Right lobe of liver (tissue), 6 donors: ENCODE data around the gene SLC44A5. TPM values are rescaled to one million over a fixed set of nuclear protein-coding genes. Genes with fewer than 3 reads are reported as not detected.

ENCODE experiments used
- ATAC-seq, 4 donors: fragments of 200-7000 bp; cut with Tn5 transposase; one replicate each; pipeline ENCODE4 v1.9.1; 2020; ENCODE audit warnings: mild to moderate bottlenecking in 4 of 4, moderate library complexity in 4 of 4
- DNase-seq, 3 donors: peaks; one replicate each; pipeline ENCODE4 v3.0.0-alpha.2; 2020
- H3K27ac ChIP-seq, 3 donors: fragments of 200-600 bp; one replicate each; pipeline ENCODE4 v1.8.0; 2022
- H3K27me3 ChIP-seq, 2 donors: fragments of 200-600 bp; one replicate each; pipeline ENCODE4 v1.8.0; 2022
- H3K36me3 ChIP-seq, 4 donors: fragments of 200-600 bp; sonication (generic) in 1 of 4; one replicate each; pipeline versions ENCODE4 v1.5.1 to v1.8.0; 2017 to 2022; ENCODE audit warnings: control low read depth in 1 of 4
- H3K4me1 ChIP-seq, 4 donors: fragments of 200-600 bp; sonication (generic) in 1 of 4; one replicate each; pipeline versions ENCODE4 v1.5.1 to v1.8.0; 2017 to 2022; ENCODE audit warnings: control low read depth in 1 of 4
- H3K4me3 ChIP-seq, 3 donors: fragments of 200-600 bp; one replicate each; pipeline ENCODE4 v1.8.0; 2022
- H3K9me3 ChIP-seq, 4 donors: fragments of 200-600 bp; sonication (generic) in 1 of 4; one replicate each; pipeline versions ENCODE4 v1.5.1 to v1.8.0; 2017 to 2022; ENCODE audit warnings: control low read depth in 1 of 4
- CTCF ChIP-seq, 4 donors: fragments of 200-600 bp in 3 of 4; fragments of 450-650 bp in 1 of 4; IDR thresholded peaks; one replicate each; pipeline versions ENCODE4 v1.5.1 to v1.8.0; 2016 to 2022; ENCODE audit warnings: antibody characterized with exemption in 4 of 4, mild to moderate bottlenecking in 2 of 4
- POLR2A ChIP-seq: fragments of 450-650 bp; IDR thresholded peaks from one replicate; pipeline ENCODE4 v1.6.1; 2017; ENCODE audit warnings: antibody characterized with exemption, mild to moderate bottlenecking
- WGBS: methylation state at CpG from one replicate; pipeline ENCODE4 v1.1.6; 2018; ENCODE audit warnings: low coverage, low lambda C conversion rate; ENCODE audit not compliant: insufficient coverage; ENCODE audit errors: missing lambda C conversion rate; 5-methylcytosine and 5-hydroxymethylcytosine counted together
- intact Hi-C, 2 donors: fragments of 100-400 bp; cut with DNase I; formaldehyde crosslinking; loops; one replicate each; pipeline versions ENCODE4 v1.11.2 to v1.14.1; 2022
- total RNA-seq, 6 experiments: library from RNA; depleted of rRNA in 2 of 6; stranded (reverse); fragments of >200 nt in 2 of 6; fragmentation: NEBNext Ultra II Directional in 3 of 6; extraction: Animal tissue kit (Norgen Biotek cat#: 25700) in 3 of 6; gene quantifications; one replicate each; pipeline versions ENCODE4 v1.1.0 to v1.2.4, GENCODE V29; 2016 to 2023
- donor health status: DM: no; HTN: yes; CAD: no.
- donor health status: DM: no; HTN: no; CAD: no.
- donor health status: DM: no; HTN: no; CAD: no.
- donor health status: DM: no; HTN: yes; CAD: no.
- donor health status: DM: no; HTN: yes; CAD: no.

SLC44A5 gene
- total RNA-seq, 6 experiments from 2014 or later, result 0.14 to 1.4 (median 0.59) TPM; not detected in 1

- DNase-seq (no peak), ATAC-seq (no peak)
- 57% methylated on average over 7 of the region's 7 CpGs for WGBS
- Histone ChIP-seq H3K27me3 (no peaks in the 10 kb centered on the region), H3K36me3 (no peaks in the 10 kb centered on the region), H3K9me3 (no peaks in the 10 kb centered on the region), H3K27ac (no peak overlapping the region), H3K4me3 (no peak overlapping the region), H3K4me1 (no peaks in the 10 kb centered on the region)
- TF ChIP-seq POLR2A, result no peak
- TF ChIP-seq CTCF (IDR thresholded peaks at IDR 0.05), result no peak
- intact Hi-C loops, result no loop called here
Measured at GRCh38 chr1:75469586-75470173, 141.2 kb downstream of the SLC44A5 start.

- peak in 2 of 4 donors; percentile 32 to 34 for ATAC-seq
- Histone ChIP-seq H3K4me3 (no peak overlapping the region), H3K27ac (no peak overlapping the region), H3K36me3 (no peaks in the 10 kb centered on the region), H3K27me3 (no peaks in the 10 kb centered on the region), H3K4me1 (no peaks in the 10 kb centered on the region), H3K9me3 (no peaks in the 10 kb centered on the region)
- intact Hi-C loops, result no loop called here
- WGBS, result 77% methylated on average over 2 of the region's 3 CpGs
- DNase-seq, result no peak
- TF ChIP-seq CTCF (IDR thresholded peaks at IDR 0.05), result no peak
- TF ChIP-seq POLR2A, result no peak
Measured at GRCh38 chr1:75461808-75462325, 149.0 kb downstream of the SLC44A5 start.

DNA sequence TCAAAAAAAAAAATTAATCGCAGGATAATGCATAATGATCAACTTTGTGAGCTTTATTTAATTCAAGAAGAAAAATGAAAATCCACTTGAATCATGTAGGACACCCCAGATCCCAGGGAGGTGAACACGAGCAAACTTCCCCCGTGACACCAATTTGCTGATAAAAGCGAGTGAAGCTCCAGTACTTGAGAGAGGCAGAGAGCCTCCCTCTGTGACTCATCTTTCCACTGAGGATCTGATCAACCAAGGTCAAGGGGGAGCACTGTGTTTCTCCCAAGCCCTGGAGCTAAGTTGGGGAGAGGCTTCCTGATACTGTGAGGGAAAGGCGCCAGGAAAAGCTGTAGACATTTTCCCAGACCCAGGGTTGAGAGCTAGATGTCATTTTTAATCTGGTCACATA is 160.9 kb downstream of the SLC44A5 start:
- Histone ChIP-seq H3K4me3 (no peak overlapping the region), H3K36me3 (no peaks in the 10 kb centered on the region), H3K27me3 (no peaks in the 10 kb centered on the region), H3K27ac (no peak overlapping the region), H3K4me1 (no peaks in the 10 kb centered on the region), H3K9me3 (no peaks in the 10 kb centered on the region)
- 47% methylated on average over 4 of the region's 5 CpGs for WGBS
- TF ChIP-seq POLR2A (no peak), CTCF (IDR thresholded peaks at IDR 0.05) (no peak)
- intact Hi-C loops, result no loop called here
- ATAC-seq (no peak), DNase-seq (no peak)

GRCh38 chr1:75444220-75444619 is 166.7 kb downstream of the SLC44A5 start:
- Histone ChIP-seq H3K9me3 (no peaks in the 10 kb centered on the region), H3K36me3 (no peaks in the 10 kb centered on the region), H3K4me3 (no peak overlapping the region), H3K4me1 (no peaks in the 10 kb centered on the region), H3K27me3 (no peaks in the 10 kb centered on the region), H3K27ac (no peak overlapping the region)
- TF ChIP-seq POLR2A (no peak), CTCF (IDR thresholded peaks at IDR 0.05) (no peak)
- intact Hi-C loops, result no loop called here
- DNase-seq (no peak), ATAC-seq (no peak)
- WGBS, result 29% methylated on average over 1 of the region's 1 CpG
